H9 (cell line): ENCODE data around the gene TENM4. TPM values are rescaled to one million over a fixed set of nuclear protein-coding genes. Genes with fewer than 3 reads are reported as not detected.

Source experiments
- DNase-seq: peaks from one replicate; pipeline ENCODE4 v3.0.0-alpha.2; 2017
- H2AFZ ChIP-seq: one replicate; pipeline ENCODE4 v1.6.1; 2013; ENCODE audit warnings: mild to moderate bottlenecking, low read length, control low read depth, moderate library complexity
- H2AK5ac ChIP-seq: 2 replicates; pipeline ENCODE4 v1.6.1; 2013; ENCODE audit warnings: low read length, control low read depth, mixed read lengths; ENCODE audit not compliant: insufficient read length
- H2BK120ac ChIP-seq: one replicate; pipeline ENCODE4 v1.6.1; 2013; ENCODE audit warnings: low read depth, mild to moderate bottlenecking, low read length, control low read depth, inconsistent platforms; ENCODE audit not compliant: poor library complexity, severe bottlenecking
- H2BK12ac ChIP-seq: 2 replicates; pipeline ENCODE4 v1.6.1; 2013; ENCODE audit warnings: low read length, control low read depth, mixed read lengths, low read depth; ENCODE audit not compliant: insufficient read length
- H2BK15ac ChIP-seq: 2 replicates; pipeline ENCODE4 v1.6.1; 2013; ENCODE audit warnings: low read depth, low read length, control low read depth
- H2BK20ac ChIP-seq: one replicate; pipeline ENCODE4 v1.6.1; 2013; ENCODE audit warnings: low read depth, mild to moderate bottlenecking, low read length, control low read depth, inconsistent platforms; ENCODE audit not compliant: poor library complexity, severe bottlenecking
- H2BK5ac ChIP-seq: 2 replicates; pipeline ENCODE4 v1.6.1; 2013; ENCODE audit warnings: low read length, control low read depth, mixed read lengths; ENCODE audit not compliant: insufficient read length
- H3K14ac ChIP-seq: 2 replicates; pipeline ENCODE4 v1.6.1; 2013; ENCODE audit warnings: low read length, control low read depth; ENCODE audit not compliant: insufficient read depth
- H3K18ac ChIP-seq: 2 replicates; pipeline ENCODE4 v1.6.1; 2013; ENCODE audit warnings: low read depth, mild to moderate bottlenecking, mixed read lengths, low read length, control low read depth; ENCODE audit not compliant: insufficient read length
- H3K23ac ChIP-seq: 2 replicates; pipeline ENCODE4 v1.6.1; 2013; ENCODE audit warnings: low read length, control low read depth, mixed read lengths, low read depth; ENCODE audit not compliant: insufficient read length
- H3K23me2 ChIP-seq: 2 replicates; pipeline ENCODE4 v1.6.1; 2013; ENCODE audit warnings: low read depth, mild to moderate bottlenecking, mixed read lengths, low read length, control low read depth; ENCODE audit not compliant: insufficient read length, poor library complexity, severe bottlenecking
- H3K27ac ChIP-seq: 2 replicates; pipeline ENCODE4 v1.5.1; 2013; ENCODE audit warnings: low read length, control low read depth, mixed read lengths, low read depth; ENCODE audit not compliant: insufficient read length
- H3K27me3 ChIP-seq: 2 replicates; pipeline ENCODE4 v1.6.1; 2013; ENCODE audit warnings: low read length, control low read depth, inconsistent platforms; ENCODE audit not compliant: insufficient read depth
- H3K4ac ChIP-seq: 2 replicates; pipeline ENCODE4 v1.6.1; 2013; ENCODE audit warnings: low read depth, mild to moderate bottlenecking, control low read depth, inconsistent platforms, low read length, moderate library complexity
- H3K4me1 ChIP-seq: 2 replicates; pipeline ENCODE4 v1.6.1; 2013; ENCODE audit warnings: low read length, control low read depth, inconsistent platforms; ENCODE audit not compliant: insufficient read depth
- H3K4me2 ChIP-seq: 2 replicates; pipeline ENCODE4 v1.6.1; 2013; ENCODE audit warnings: low read length, control low read depth, mixed read lengths; ENCODE audit not compliant: insufficient read length, insufficient read depth
- H3K56ac ChIP-seq: 2 replicates; pipeline ENCODE4 v1.6.1; 2013; ENCODE audit warnings: low read depth, mild to moderate bottlenecking, mixed read lengths, low read length, control low read depth; ENCODE audit not compliant: insufficient read length
- H3K79me1 ChIP-seq: 2 replicates; pipeline ENCODE4 v1.6.1; 2013; ENCODE audit warnings: low read depth, mild to moderate bottlenecking, moderate library complexity, low read length, control low read depth, inconsistent platforms; ENCODE audit not compliant: insufficient read depth, poor library complexity, severe bottlenecking
- H3K79me2 ChIP-seq: 2 replicates; pipeline ENCODE4 v1.6.1; 2013; ENCODE audit warnings: low read length, control low read depth, inconsistent platforms; ENCODE audit not compliant: insufficient read depth
- H3K9ac ChIP-seq: 2 replicates; pipeline ENCODE4 v1.6.1; 2013; ENCODE audit warnings: low read length, control low read depth, mixed read lengths; ENCODE audit not compliant: insufficient read length; ENCODE audit errors: extremely low read depth
- H3K9me3 ChIP-seq: one replicate; pipeline ENCODE4 v1.6.1; 2013; ENCODE audit warnings: low read depth, low read length, inconsistent platforms; ENCODE audit not compliant: control insufficient read depth
- H3T11ph ChIP-seq: one replicate; pipeline ENCODE4 v1.6.1; 2013; ENCODE audit warnings: mild to moderate bottlenecking, low read length, control low read depth, inconsistent platforms
- H4K20me1 ChIP-seq: one replicate; pipeline ENCODE4 v1.6.1; 2013; ENCODE audit not compliant: control insufficient read depth, insufficient read length, insufficient read depth
- H4K5ac ChIP-seq: 2 replicates; pipeline ENCODE4 v1.6.1; 2013; ENCODE audit warnings: low read depth, mild to moderate bottlenecking, mixed read lengths, low read length, control low read depth; ENCODE audit not compliant: insufficient read length
- H4K8ac ChIP-seq: replicated peaks from 2 replicates; pipeline ENCODE4 v1.6.1; 2013; ENCODE audit warnings: low read length, control low read depth, mixed read lengths, low read depth; ENCODE audit not compliant: insufficient read length
- H4K91ac ChIP-seq: 2 replicates; pipeline ENCODE4 v1.6.1; 2013; ENCODE audit warnings: low read depth, mild to moderate bottlenecking, moderate library complexity, mixed read lengths, low read length, control low read depth; ENCODE audit not compliant: insufficient read length
- H3K27ac Mint-ChIP-seq, 3 experiments: 2 replicates in 2 of 3; 3 replicates in 1 of 3; pipeline ENCODE4 v1.8.0; 2020 to 2021; ENCODE audit warnings: mixed read lengths in 3 of 3, mild to moderate bottlenecking in 1 of 3, moderate library complexity in 1 of 3
- H3K27me3 Mint-ChIP-seq: 2 replicates; pipeline ENCODE4 v1.8.0; 2021; ENCODE audit warnings: low read depth, mild to moderate bottlenecking, moderate library complexity, mixed read lengths
- H3K36me3 Mint-ChIP-seq, 3 experiments: 2 replicates in 2 of 3; 3 replicates in 1 of 3; pipeline ENCODE4 v1.8.0; 2020 to 2021; ENCODE audit warnings: low read depth in 3 of 3, mixed read lengths in 3 of 3; ENCODE audit not compliant: insufficient read depth in 1 of 3
- H3K4me1 Mint-ChIP-seq, 2 experiments: 2 replicates each; pipeline ENCODE4 v1.8.0; 2020; ENCODE audit warnings: mixed read lengths in 2 of 2
- H3K4me3 Mint-ChIP-seq, 2 experiments: 2 replicates in 1 of 2; 3 replicates in 1 of 2; pipeline ENCODE4 v1.8.0; 2020 to 2021; ENCODE audit warnings: mild to moderate bottlenecking in 2 of 2, mixed read lengths in 2 of 2, moderate library complexity in 1 of 2
- H3K9me3 Mint-ChIP-seq, 2 experiments: 2 replicates in 1 of 2; 3 replicates in 1 of 2; pipeline ENCODE4 v1.8.0; 2020; ENCODE audit warnings: mild to moderate bottlenecking in 2 of 2, mixed read lengths in 2 of 2, moderate library complexity in 1 of 2
- CTCF ChIP-seq: fragments of 200-600 bp; sonication (generic); conservative IDR thresholded peaks from 3 replicates; pipeline ENCODE4 v1.8.0; 2021; ENCODE audit warnings: antibody characterized with exemption, mild to moderate bottlenecking
- WGBS: extraction: QIAGEN DNeasy Blood & Tissue Kit; methylation state at CpG from one replicate; pipeline ENCODE4 v1.1.7; 2013; ENCODE audit warnings: missing lambda C conversion rate, low lambda C conversion rate, mixed read lengths; ENCODE audit not compliant: insufficient read length; ENCODE audit errors: extremely low coverage; 5-methylcytosine and 5-hydroxymethylcytosine counted together
- total RNA-seq: library from RNA; stranded (reverse); gene quantifications from 2 replicates; pipeline ENCODE4 v1.2.1, GENCODE V29; 2021

The TENM4 gene
- total RNA-seq, 1 experiment from 2014 or later, result 4.6 TPM

- no peak overlapping the region for H3K14ac ChIP-seq
- Mint-ChIP-seq H3K27me3 (no peaks in the 10 kb centered on the region; the same call in 1 of the 2 replicates), H3K36me3 (peaks cover 0 to 8% (median 0%) of the 10 kb centered on the region in 3 experiments; a peak in 1 of 7 replicates), H3K9me3 (0 out of 5 replicates have a peak, but pooled peaks cover 0 to 3% of the 10 kb centered on the region in 2 experiments), H3K4me3 (no peak overlapping the region), H3K27ac (no peak overlapping the region), H3K4me1 (peaks cover 10 to 16% of the 10 kb centered on the region in 2 experiments)
- no peaks in the 10 kb centered on the region for H3K4me1 ChIP-seq
- H3K9me3 ChIP-seq, result no peaks in the 10 kb centered on the region
- no peak overlapping the region for H2BK5ac ChIP-seq
- no peak overlapping the region for H2BK12ac ChIP-seq
- no peak overlapping the region for H2AFZ ChIP-seq
- H4K20me1 ChIP-seq, result no peaks in the 10 kb centered on the region
- no peaks in the 10 kb centered on the region for H3K79me2 ChIP-seq
- H2BK120ac ChIP-seq, result no peak overlapping the region
- DNase-seq, result no peak
- no peak overlapping the region for H3K4me2 ChIP-seq
- no peak overlapping the region for H2BK15ac ChIP-seq
- no peaks in the 10 kb centered on the region for H3K27me3 ChIP-seq
- H2BK20ac ChIP-seq, result no peak overlapping the region
- no peaks in the 10 kb centered on the region for H3K79me1 ChIP-seq
- H2AK5ac ChIP-seq, result no peak overlapping the region
- H3K9ac ChIP-seq, result no peak overlapping the region
- H3T11ph ChIP-seq, result no peak overlapping the region
- H3K23ac ChIP-seq, result no peak overlapping the region
- H3K4ac ChIP-seq, result no peak overlapping the region
- no peak overlapping the region for H3K18ac ChIP-seq
- no peak overlapping the region for H4K91ac ChIP-seq
- no CpG with 5 or more reads among the region's 3 CpGs for WGBS
- H3K27ac ChIP-seq, result no peak overlapping the region
- no peak overlapping the region for H4K8ac ChIP-seq
- TF ChIP-seq CTCF, result no peak
- no peaks in the 10 kb centered on the region for H3K23me2 ChIP-seq
- H4K5ac ChIP-seq, result no peak overlapping the region
- no peak overlapping the region for H3K56ac ChIP-seq
Measured at GRCh38 chr11:79043726-79044125, 397.1 kb downstream of the TENM4 start.
